Measurements from ENCODE around the gene DNMBP.

- TF ChIP-seq CTCF (IDR thresholded peaks at IDR 0.05), result no peak
- TF ChIP-seq POLR2A (IDR thresholded peaks at IDR 0.05), result no peak
Measured at GRCh38 chr10:99975106-99975829, 34.5 kb downstream of the DNMBP start.
